NCI-H1694 treated with DMSO at 0.1 percent for 48 hours (cell line): ENCODE results near the gene YY2.
"Not testable (repeated sequence)": the region's sequence is repeated elsewhere in the genome, so short reads cannot be mapped to it uniquely, and the experiment has no call there.

ENCODE experiments used
- DNase-seq: peaks from one replicate; lab custom pipeline; 2025; lab: John Stamatoyannopoulos, UW

YY2 gene

DNA sequence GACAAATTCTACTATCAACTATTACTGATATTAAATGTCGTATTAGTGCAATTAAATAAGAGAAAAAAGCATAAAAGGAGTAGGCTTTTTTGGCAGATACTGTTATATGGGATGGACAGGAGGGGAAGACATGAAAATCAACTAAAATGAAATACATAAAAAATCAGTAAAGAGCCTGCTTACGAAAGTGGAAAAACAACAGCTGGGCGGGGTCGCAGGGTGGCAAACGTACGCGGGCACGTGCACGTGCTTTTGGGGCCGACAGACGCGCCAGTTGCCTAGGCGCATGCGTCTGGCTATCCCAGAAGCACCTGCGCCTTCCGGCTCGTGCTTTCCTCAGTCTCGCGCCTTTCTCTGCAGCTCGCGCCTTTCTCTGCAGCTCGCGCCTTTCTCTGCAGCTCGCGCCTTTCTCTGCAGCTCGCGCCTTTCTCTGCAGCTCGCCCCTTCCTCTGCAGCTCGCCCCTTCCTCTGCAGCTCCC lies at the start of gene YY2:
YY2 (plus strand) TSS at position 51 of the 479 bp plus-strand sequence. CDS start 498 bp downstream, outside the sequence.
- no peak for DNase-seq

GRCh38 chrX:21806691-21807090 lies 49.1 kb upstream of the YY2 start:
- DNase-seq: no peak

- no peak for DNase-seq
Observed at GRCh38 chrX:21811832-21812231, 44.0 kb upstream of the YY2 start.

DNA sequence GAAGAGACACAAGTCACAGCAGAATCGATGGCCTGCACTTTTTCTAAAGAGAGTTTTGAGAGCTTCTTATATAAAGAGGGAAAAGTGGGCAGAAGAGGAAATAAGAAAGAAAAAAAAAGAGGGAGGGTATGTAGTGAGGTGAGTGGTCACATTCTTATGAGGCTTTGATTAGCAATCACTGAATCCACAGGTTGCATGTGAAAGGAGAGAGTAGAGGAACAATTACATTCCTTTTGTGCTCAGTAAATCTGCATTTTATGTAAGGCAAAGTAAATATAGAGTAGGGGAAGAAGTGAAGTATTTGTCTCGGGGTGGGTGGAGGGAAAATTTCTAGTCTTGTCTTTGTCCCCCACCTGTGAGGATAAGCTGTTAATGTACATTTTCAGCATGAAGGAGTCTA lies 43.2 kb upstream of the YY2 start:
- DNase-seq: no peak

DNA sequence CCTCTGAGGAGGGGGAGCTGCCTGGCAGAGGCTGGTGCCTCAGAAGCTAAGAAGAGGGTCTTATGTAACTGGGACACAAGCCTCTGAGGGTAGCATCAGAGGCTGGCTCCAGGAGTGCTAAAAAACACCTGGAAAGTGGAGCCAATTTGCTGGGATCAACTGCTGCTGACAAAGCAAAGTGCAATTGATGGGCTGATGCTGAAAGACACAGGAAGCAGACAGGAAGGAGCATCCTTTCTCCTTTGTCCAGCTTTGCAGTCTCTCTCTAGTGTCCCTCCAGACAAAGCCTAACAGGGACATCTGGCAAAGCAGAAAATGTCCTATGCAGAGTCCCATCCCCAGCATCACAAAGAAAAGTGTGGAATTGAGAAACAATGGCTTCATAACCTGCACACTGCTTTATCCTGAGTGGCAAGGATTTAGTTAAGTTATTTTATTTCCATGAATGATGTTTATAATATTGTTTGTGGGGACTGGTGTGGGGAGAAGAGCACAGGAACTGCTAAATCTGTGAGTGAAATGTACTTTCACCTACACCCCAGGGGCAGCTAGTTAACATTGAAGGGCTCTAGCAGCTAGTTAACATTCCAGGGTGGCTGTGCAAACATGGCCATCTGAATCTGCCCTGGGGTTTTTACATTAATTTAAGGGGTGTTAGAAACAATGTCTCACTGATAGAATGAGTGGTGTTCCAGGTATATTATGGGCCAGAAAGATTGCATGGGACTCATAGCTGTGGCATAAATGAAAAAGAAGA lies 42.0 kb upstream of the YY2 start:
- DNase-seq: no peak

DNA sequence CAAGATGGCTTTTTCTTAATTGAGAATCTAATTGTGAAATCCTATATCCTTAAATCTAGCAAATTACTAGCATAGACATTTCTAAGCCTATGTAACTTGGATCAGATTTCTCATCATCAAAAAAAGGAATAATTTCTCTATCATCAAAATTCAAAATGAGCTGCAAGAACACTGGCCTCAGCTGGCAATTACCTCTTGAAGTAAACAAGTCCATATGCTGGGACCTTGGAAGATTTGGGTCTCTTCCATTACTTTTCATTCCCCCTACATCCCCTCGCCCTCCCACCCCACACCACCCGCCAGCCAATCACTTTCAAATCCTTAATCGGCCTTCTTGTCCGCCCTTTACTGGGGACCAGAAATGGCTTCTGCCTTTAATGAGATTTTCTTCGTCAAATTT lies 39.7 kb upstream of the YY2 start:
- no peak for DNase-seq

GRCh38 chrX:21820170-21820569 lies 35.6 kb upstream of the YY2 start:
- DNase-seq: not testable (repeated sequence)

GRCh38 chrX:21821875-21822274 lies 33.9 kb upstream of the YY2 start:
- DNase-seq: no peak

- DNase-seq: no peak
Observed at GRCh38 chrX:21831496-21831895, 24.3 kb upstream of the YY2 start.

GRCh38 chrX:21837056-21837455 lies 18.7 kb upstream of the YY2 start:
- DNase-seq: no peak

DNA sequence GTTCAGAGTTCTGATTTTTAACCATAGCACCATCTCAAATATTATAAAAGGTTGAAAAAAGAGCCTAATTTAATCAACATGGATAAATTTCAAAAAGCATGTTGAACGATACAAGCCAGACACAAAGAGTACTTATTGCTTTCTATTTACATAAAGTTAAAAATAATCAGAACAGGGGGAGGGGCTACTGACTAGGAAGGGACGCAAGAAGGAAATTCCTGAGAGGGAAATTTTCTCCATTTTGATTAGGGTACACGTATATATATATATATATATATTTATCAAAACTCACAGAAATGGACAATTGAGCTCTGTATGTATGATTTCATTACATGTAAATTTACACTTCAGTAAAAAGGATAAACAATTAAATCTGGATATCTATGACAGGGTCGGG lies 16.9 kb upstream of the YY2 start:
- no peak for DNase-seq

GRCh38 chrX:21839334-21840192 lies 16.2 kb upstream of the YY2 start, which contains the start of gene MBTPS2:
MBTPS2 (plus strand) TSS chrX:21839617; CDS start chrX:21839735, 118 bp downstream.
- DNase-seq: peak; percentile 66

DNA sequence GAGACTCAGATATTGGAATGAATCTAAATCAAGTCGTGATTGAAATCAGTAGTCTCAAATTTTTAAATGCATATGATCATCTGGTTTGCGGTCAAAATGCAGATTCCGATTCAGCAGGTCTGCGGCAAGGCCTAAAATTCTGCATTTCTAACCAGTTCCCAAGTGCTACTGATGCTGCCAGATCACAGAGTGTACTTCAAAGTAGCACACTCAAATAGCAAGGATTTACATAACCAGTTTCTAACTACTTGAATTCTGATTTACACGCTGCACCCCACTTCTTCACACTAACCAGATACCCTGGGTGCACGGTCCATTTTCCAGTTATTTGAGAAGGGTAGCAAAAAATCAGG lies 15.6 kb upstream of the YY2 start:
- DNase-seq: no peak

DNA sequence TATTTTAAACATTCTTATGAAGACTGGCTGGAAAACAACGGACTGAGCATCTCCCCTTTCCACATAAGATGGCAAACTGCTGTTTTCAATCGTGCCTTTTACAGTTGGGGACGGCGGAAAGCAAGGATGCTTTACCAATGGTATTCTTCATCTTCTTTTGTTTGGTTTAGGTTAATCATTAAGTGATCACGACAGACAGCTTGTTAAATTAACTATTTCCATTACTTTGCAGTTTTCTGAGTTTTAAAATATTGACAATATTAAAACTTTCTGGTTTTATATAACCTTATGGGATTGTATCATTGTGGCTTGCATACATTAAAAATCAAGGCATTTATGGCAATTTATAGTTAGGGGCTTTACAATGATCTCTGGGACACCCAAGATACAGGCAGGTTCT lies 12.6 kb upstream of the YY2 start:
- DNase-seq: no peak

DNA sequence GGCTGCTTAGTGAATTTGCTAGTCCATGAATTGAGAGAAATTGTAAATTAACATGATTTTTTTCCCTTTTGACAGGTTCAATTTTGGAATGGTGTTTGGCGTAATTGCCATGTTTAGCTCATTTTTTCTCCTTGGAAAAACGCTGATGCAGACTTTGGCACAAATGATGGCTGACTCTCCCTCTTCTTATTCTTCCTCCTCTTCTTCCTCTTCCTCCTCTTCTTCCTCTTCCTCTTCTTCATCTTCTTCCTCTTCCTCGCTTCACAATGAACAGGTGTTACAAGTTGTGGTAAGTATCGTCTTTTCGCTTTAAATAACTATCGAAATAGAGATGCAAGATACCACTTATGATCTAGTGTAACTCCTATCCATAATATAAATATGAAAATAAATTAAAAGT lies 10.7 kb upstream of the YY2 start:
- DNase-seq: no peak

DNA sequence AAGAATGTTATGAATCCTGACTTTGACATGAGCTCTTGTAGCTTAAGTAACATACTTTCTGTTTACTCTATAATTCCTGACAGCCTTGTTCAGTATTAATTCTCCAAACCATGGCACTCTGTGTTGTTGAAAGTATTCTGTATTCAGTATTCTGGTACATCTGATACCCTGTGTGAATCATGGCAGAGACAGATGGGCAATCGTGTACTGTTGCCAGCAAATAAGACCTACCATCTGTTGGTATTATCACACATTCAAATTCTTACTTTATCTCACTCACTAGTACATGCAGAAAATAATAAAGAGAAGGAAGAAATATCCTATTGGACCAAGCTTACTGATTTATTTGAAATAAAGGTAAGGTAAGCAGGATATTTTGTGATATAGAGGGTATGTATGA lies 8.4 kb upstream of the YY2 start:
- peak; percentile 61 for DNase-seq

DNA sequence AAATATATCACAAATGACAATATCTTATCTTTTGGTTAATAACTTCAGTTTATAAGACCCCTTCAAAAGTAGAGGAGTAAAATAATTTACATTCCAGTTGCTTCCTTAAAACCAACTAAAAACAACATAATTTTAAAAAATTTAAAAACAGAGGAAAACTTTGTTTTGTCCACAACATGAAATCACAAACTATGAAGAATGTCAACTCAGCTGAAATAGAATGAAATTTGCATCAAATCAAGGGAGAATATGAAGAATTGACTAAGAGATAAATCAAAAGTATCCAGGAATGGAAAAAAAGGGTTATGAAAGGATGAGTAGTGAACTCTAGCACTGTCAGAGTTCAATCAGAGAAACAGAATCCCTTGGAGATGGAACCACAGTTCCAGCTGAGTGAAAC lies 2.2 kb upstream of the YY2 start:
- DNase-seq: no peak

DNA sequence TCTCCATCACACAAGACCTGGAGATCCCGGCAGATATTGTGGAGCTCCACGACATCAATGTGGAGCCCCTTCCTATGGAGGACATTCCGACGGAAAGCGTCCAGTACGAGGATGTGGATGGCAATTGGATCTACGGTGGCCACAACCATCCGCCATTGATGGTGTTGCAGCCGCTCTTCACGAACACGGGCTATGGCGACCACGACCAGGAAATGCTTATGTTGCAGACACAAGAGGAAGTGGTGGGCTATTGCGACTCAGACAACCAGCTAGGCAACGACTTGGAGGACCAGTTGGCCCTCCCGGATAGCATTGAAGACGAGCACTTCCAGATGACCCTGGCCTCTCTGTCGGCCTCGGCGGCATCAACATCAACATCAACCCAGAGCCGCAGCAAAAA lies 717 bp downstream of the YY2 start:
- DNase-seq: no peak

GRCh38 chrX:21863241-21863640 lies 7.5 kb downstream of the YY2 start:
- no peak for DNase-seq

GRCh38 chrX:21865436-21865835 lies 9.6 kb downstream of the YY2 start:
- DNase-seq: no peak

DNA sequence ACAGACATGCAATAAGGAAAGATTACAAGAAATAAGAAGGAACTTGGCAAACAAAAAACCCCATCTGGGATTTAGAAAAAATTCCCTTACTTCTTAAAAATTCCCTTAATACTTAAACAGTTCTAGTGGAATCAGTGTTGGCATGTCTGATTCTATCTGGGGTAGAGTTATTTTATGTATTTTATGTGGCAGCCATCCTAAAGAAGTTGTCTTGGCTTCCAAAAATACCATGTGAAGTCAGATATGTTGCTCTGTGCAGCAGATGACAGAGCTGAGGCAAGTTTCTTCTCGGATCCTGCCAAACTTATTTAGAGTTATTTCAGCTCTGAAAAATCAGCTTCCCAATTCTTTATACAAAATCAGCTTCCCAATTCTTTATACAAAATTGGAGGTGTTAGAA lies 14.7 kb downstream of the YY2 start:
- no peak for DNase-seq

DNA sequence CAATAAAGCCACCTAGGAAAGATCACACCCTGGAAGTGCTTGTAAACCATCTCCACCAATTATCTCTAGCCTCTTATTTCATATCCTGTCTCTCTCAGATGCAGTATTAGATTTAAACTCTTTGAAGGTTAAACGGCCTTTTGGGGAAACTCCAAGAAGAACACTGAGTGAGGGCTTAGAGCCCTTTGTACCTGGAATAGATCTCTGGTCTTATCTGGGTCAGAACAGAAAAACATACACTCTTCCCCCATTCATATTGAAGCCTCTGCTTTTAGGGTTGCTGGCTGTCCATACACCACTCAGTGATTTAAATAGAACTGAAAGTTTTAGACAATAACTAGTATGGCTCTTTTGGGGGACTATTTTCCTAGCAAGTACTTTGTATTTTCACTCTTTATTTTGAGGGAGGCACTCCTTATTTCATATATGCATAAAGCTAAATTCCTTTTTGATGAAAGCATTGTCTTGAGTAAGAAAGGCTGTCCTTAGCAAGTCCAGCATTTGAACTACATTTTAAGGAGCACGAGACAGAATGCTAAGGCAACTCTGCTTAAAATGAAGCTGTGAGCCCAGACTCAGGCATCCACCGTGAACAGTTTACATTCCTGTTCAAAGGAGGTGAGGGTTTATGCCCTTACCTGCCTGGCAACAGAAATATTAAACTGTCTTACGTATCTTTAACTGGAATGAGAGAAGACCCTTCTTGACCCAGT lies 17.4 kb downstream of the YY2 start:
- DNase-seq: no peak

GRCh38 chrX:21874182-21874581 lies 18.4 kb downstream of the YY2 start:
- not testable (repeated sequence) for DNase-seq
